GM18519 (cell line): Measurements from ENCODE around the gene PLA2G1B.

Experiments
- ATAC-seq: cut with Tn5 transposase; IDR thresholded peaks from one replicate; pipeline ENCODE4 v1.9.1; 2021; ENCODE audit warnings: mild to moderate bottlenecking, moderate library complexity; ENCODE audit not compliant: unreplicated experiment, low FRiP score

PLA2G1B gene

DNA sequence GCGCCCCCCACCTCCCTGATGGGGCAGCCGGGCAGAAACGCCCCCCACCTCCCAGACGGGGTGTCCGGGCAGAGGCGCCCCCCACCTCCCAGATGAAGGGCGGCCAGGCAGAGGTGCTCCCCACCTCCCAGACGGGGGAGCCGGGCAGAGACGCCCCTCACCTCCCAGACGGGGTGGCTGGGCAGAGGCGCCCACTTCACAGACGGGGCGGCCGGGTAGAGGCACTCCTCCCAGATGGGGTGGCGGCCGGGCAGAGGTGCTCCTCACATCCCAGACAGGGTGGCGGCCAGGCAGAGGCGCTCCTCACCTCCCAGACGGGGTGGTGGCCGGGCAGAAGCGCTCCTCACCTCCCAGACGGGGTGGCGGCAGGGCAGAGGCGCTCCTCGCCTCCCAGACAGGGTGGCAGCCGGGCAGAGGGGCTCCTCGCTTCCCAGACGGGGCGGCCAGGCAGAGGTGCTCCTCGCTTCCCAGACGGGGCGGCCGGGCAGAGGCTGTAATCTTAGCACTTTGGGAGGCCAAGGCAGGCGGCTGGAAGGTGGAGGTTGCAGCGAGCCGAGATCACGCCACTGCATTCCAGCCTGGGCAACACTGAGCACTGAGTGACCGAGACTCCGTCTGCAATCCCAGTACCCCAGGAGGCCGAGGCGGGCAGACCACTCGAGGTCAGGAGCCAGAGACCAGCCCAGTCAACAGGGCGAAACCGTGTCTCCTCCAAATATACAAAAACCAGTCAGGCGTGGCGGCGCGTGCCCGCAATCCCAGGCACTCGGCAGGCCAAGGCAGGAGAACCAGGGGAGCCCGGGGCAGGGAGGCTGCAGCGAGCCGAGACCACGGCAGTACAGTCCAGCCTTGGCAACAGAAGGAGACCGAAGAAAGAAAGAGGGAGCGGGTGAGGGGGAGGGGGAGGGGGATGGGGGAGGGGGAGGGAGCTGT, 49.2 kb downstream of the PLA2G1B start:
- ATAC-seq, result no peak

DNA sequence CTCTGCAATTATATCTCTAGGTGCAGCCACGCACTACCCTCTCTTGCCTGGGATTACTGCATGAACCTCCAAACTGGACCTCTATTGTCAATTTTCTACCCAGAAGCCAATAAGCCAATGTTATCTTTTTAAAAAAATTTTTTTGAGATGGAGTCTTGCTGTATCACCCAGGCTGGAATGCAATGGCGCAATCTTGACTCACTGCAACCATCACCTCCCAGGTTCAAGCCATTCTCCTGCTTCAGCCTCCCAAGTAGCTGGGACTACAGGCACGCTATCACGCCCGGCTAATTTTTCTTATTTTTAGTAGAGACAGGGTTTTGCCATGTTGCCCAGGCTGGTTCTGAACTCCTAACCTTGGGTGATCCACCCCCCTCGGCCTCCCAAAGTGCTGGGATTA, 50.8 kb downstream of the PLA2G1B start:
- no peak for ATAC-seq
